HepG2 (cell line): ENCODE results near the gene DRD3. TPM values are rescaled to one million over a fixed set of nuclear protein-coding genes. Genes with fewer than 3 reads are reported as not detected.

Experiments
- ATAC-seq: fragments of 200-7000 bp; cut with Tn5 transposase; 3 replicates; pipeline ENCODE4 v1.9.1; 2020; ENCODE audit warnings: mild to moderate bottlenecking, moderate library complexity
- BruUV-seq: library from RNA; stranded (reverse); fragments of 400-500 nt; replicated peaks from 2 replicates; lab custom pipeline; 2021; lab: Mats Ljungman, UMichigan
- CTCF ChIA-PET: fragments of 300-600 bp; formaldehyde crosslinking; extraction: SDS; loops from one replicate; lab custom pipeline; 2021; ENCODE audit warnings: low total read pairs, inconsistent platforms, low intra/inter-chr PET ratio; lab: Yijun Ruan, JAX
- POLR2A ChIA-PET: fragments of 350-600 bp; sonication (Branson Sonifier 250); formaldehyde crosslinking; loops from one replicate; lab custom pipeline; 2020; ENCODE audit warnings: antibody characterized with exemption, inconsistent platforms; lab: Yijun Ruan, JAX
- DNase-seq: peaks from one replicate; pipeline ENCODE4 v3.0.0-alpha.2; 2015; ENCODE audit warnings: low spot score
- FAIRE-seq: peaks from 3 replicates; lab custom pipeline; 2011; peaks lifted over from hg19 to GRCh38; lab: Jason Lieb, UNC
- H2AFZ ChIP-seq: one replicate; pipeline ENCODE4 v1.6.1; 2011; ENCODE audit warnings: low read length, inconsistent platforms
- H3K27ac ChIP-seq: fragments of 300-600 bp; 3 replicates; pipeline ENCODE4 v1.8.0; 2011; ENCODE audit warnings: mixed run types, mild to moderate bottlenecking, mixed read lengths, low read length, inconsistent platforms; ENCODE audit not compliant: insufficient read depth; ENCODE audit errors: extremely low read length
- H3K27me3 ChIP-seq, 2 experiments: fragments of 200-600 bp in 1 of 2; 2 replicates in 1 of 2; 3 replicates in 1 of 2; pipeline versions ENCODE4 v1.6.0 to v1.8.0; 2011; ENCODE audit warnings: low read length in 2 of 2, mild to moderate bottlenecking in 2 of 2, moderate library complexity in 2 of 2, inconsistent platforms in 1 of 2; ENCODE audit not compliant: insufficient read depth in 2 of 2, control insufficient read depth in 1 of 2
- H3K36me3 ChIP-seq, 2 experiments: fragments of 200-600 bp in 1 of 2; replicated peaks in 1 of 2; 2 replicates in 1 of 2; 3 replicates in 1 of 2; pipeline versions ENCODE4 v1.5.1 to v1.8.0; 2011; ENCODE audit warnings: low read length in 2 of 2, inconsistent platforms in 1 of 2; ENCODE audit not compliant: insufficient read depth in 2 of 2, control insufficient read depth in 1 of 2
- H3K4me1 ChIP-seq: 2 replicates; pipeline ENCODE4 v1.5.1; 2012; ENCODE audit warnings: low read length, inconsistent platforms; ENCODE audit not compliant: insufficient read depth
- H3K4me2 ChIP-seq: 2 replicates; pipeline ENCODE4 v1.6.0; 2011; ENCODE audit warnings: low read depth, low read length, inconsistent platforms
- H3K4me3 ChIP-seq, 3 experiments: fragments of 200-600 bp in 1 of 3; sonication (generic), shearing (Covaris generic) in 1 of 3; replicated peaks in 1 of 3; 2 replicates each; pipeline ENCODE4 v1.5.1; 2011 to 2016; ENCODE audit warnings: low read length in 3 of 3, inconsistent platforms in 2 of 3, low read depth in 2 of 3, mild to moderate bottlenecking in 2 of 3, control low read depth in 1 of 3, mixed read lengths in 1 of 3; ENCODE audit not compliant: insufficient read depth in 1 of 3
- H3K79me2 ChIP-seq: one replicate; pipeline ENCODE4 v1.6.1; 2011; ENCODE audit warnings: low read length, inconsistent platforms; ENCODE audit not compliant: insufficient read depth
- H3K9ac ChIP-seq: 2 replicates; pipeline ENCODE4 v1.6.0; 2011; ENCODE audit warnings: mild to moderate bottlenecking, low read depth, low read length, inconsistent platforms; ENCODE audit not compliant: insufficient read depth
- H3K9me3 ChIP-seq: 2 replicates; pipeline ENCODE4 v1.5.1; 2012; ENCODE audit warnings: mild to moderate bottlenecking, low read length
- H4K20me1 ChIP-seq: 2 replicates; pipeline ENCODE4 v1.6.0; 2011; ENCODE audit warnings: inconsistent platforms, mild to moderate bottlenecking, low read length, moderate library complexity; ENCODE audit not compliant: insufficient read depth
- ARHGAP35 ChIP-seq: sonication (generic); formaldehyde crosslinking; IDR thresholded peaks from 2 replicates; pipeline ENCODE4 v1.9.0; 2022; ENCODE audit warnings: mild to moderate bottlenecking, inconsistent platforms, moderate library complexity, missing genetic modification reagents, borderline replicate concordance
- ATAD3A ChIP-seq: sonication (generic); formaldehyde crosslinking; IDR thresholded peaks from 2 replicates; pipeline ENCODE4 v1.4.0; 2020; ENCODE audit warnings: missing genetic modification reagents
- DNMT3B ChIP-seq: conservative IDR thresholded peaks from 2 replicates; pipeline ENCODE4 v1.6.1; 2016; ENCODE audit warnings: missing biosample characterization, control low read depth
- FLYWCH1 ChIP-seq: sonication (generic); formaldehyde crosslinking; IDR thresholded peaks from 2 replicates; pipeline ENCODE4 v1.8.1; 2023; ENCODE audit warnings: mild to moderate bottlenecking, missing genetic modification reagents
- GATAD2A ChIP-seq: IDR thresholded peaks from 2 replicates; pipeline ENCODE4 v1.6.1; 2016
- HNRNPUL1 ChIP-seq: fragments of 200-400 bp; formaldehyde crosslinking; IDR thresholded peaks from 2 replicates; pipeline ENCODE4 v1.6.1; 2017; ENCODE audit warnings: low read depth, mild to moderate bottlenecking, low read length, moderate library complexity
- ISL2 ChIP-seq: sonication (generic); formaldehyde crosslinking; IDR thresholded peaks from 2 replicates; pipeline ENCODE4 v1.5.0; 2020; ENCODE audit warnings: missing genetic modification reagents
- NR2F1 ChIP-seq, 2 experiments: fragments of 450-650 bp in 1 of 2; formaldehyde crosslinking in 1 of 2; IDR thresholded peaks; 2 replicates each; pipeline versions ENCODE4 v1.5.0 to v1.6.1; 2016 to 2020; ENCODE audit warnings: mild to moderate bottlenecking in 1 of 2, missing compliant biosample characterization in 1 of 2, missing genetic modification reagents in 1 of 2, moderate library complexity in 1 of 2
- SNAPC2 ChIP-seq: sonication (generic); formaldehyde crosslinking; IDR thresholded peaks from 2 replicates; pipeline ENCODE4 v1.8.1; 2022; ENCODE audit warnings: mild to moderate bottlenecking, missing genetic modification reagents
- ZNF34 ChIP-seq: sonication (generic); formaldehyde crosslinking; IDR thresholded peaks from 2 replicates; pipeline ENCODE4 v1.4.0; 2020; ENCODE audit warnings: mild to moderate bottlenecking, missing genetic modification reagents, borderline replicate concordance
- ZNF446 ChIP-seq: sonication (generic); formaldehyde crosslinking; IDR thresholded peaks from 2 replicates; pipeline ENCODE4 v1.5.0; 2020; ENCODE audit warnings: mild to moderate bottlenecking, missing genetic modification reagents
- WGBS: methylation state at CpG from one replicate; pipeline ENCODE4 v1.1.6; 2017; ENCODE audit warnings: low lambda C conversion rate; 5-methylcytosine and 5-hydroxymethylcytosine counted together
- in situ Hi-C: cut with HindIII; loops from 2 replicates; pipeline ENCODE4 v1.10.0; 2017; ENCODE audit warnings: low pct_unique_long_range_greater_than_20kb; ENCODE audit not compliant: extremely low pct_ligation_motif_present
- intact Hi-C: fragments of 100-400 bp; cut with micrococcal nuclease; formaldehyde crosslinking; loops from one replicate; pipeline ENCODE4 v1.10.0; 2022; ENCODE audit not compliant: unreplicated experiment
- polyA plus RNA-seq, 8 experiments: library from polyadenylated mRNA; depleted of rRNA in 3 of 8; stranded (reverse) in 7 of 8; unstranded in 1 of 8; fragments of >200 nt; fragmentation: Illumina TruSeq in 4 of 8; extraction: Trizol in 4 of 8; gene quantifications; 2 replicates each; pipeline versions ENCODE4 v1.2.1 to v1.2.3, GENCODE V29; 2011 to 2016; ENCODE audit warnings: low read depth in 4 of 8, missing spikeins in 1 of 8, mixed read lengths in 1 of 8; ENCODE audit not compliant: insufficient read depth in 1 of 8
- total RNA-seq, 5 experiments: library from RNA; depleted of rRNA; stranded (reverse); fragments of >200 nt; fragmentation: Illumina TruSeq; extraction: Trizol; gene quantifications; 2 replicates each; pipeline ENCODE4 v1.2.3, GENCODE V29; 2016; ENCODE audit warnings: low read depth in 1 of 5
- TF ChIP-seq, protein P1 (sequence below): IDR thresholded peaks from 2 replicates; pipeline ENCODE4 v1.6.1; 2012; ENCODE audit warnings: low read depth, low read length, improper control_type of control experiment
- TF ChIP-seq, protein P2 (sequence below): IDR thresholded peaks from 2 replicates; pipeline ENCODE4 v1.6.1; 2016; ENCODE audit warnings: mild to moderate bottlenecking
- TF ChIP-seq, protein P3 (sequence below): sonication (generic); formaldehyde crosslinking; IDR thresholded peaks from 2 replicates; pipeline ENCODE4 v1.4.0; 2020; ENCODE audit warnings: missing genetic modification reagents, mild to moderate bottlenecking, borderline replicate concordance

Gene DRD3
- total and polyA plus RNA-seq, 2 of the 13 experiments (the other 11 are each of a cell fraction or from before 2014, with no cell fraction given) = not detected

DNA sequence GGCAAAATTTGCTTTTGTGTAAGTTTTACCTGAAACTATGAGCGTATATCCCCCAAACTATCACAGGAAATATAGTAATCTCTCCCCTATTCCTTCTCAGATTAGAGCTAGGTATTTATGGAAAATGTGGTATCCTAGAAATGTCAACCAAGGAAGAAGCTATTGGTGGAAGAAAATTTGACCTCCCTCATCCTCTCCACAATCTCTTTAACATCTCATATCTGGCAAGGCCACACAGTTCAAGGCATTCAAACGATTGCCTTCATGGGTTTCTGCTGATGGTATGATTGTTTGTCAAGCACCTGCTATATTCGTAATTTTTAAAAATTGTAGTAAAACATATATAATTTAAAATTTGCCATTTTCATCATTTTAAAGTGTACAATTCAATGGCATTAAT is 27.5 kb upstream of the DRD3 start:
- ATAC-seq = no peak
- ChIA-PET POLR2A (no interaction called here), CTCF (no interaction called here)
- no peaks in the 10 kb centered on the region for H4K20me1 ChIP-seq
- no peak overlapping the region for H3K9ac ChIP-seq
- no peak overlapping the region for H3K4me3 ChIP-seq
- FAIRE-seq = no peak
- H3K9me3 ChIP-seq = no peaks in the 10 kb centered on the region
- no peak overlapping the region for H3K4me2 ChIP-seq
- TF ChIP-seq NR2F1 (CRISPR knock-in tag; IDR thresholded peaks at IDR 0.05) (no peak), GATAD2A (CRISPR knock-in tag) (no peak), DNMT3B (CRISPR knock-in tag) (no peak), ZNF446 (CRISPR knock-in tag) (no peak)
- TF ChIP-seq, protein P1, sequence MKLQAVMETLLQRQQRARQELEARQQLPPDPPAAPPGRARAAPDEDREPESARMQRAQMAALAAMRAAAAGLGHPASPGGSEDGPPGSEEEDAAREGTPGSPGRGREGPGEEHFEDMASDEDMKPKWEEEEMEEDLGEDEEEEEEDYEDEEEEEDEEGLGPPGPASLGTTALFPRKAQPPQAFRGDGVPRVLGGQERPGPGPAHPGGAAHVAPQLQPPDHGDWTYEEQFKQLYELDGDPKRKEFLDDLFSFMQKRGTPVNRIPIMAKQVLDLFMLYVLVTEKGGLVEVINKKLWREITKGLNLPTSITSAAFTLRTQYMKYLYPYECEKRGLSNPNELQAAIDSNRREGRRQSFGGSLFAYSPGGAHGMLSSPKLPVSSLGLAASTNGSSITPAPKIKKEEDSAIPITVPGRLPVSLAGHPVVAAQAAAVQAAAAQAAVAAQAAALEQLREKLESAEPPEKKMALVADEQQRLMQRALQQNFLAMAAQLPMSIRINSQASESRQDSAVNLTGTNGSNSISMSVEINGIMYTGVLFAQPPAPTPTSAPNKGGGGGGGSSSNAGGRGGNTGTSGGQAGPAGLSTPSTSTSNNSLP = no peak
- BruUV-seq = no TSS peak
- H2AFZ ChIP-seq = no peak overlapping the region
- no peak for DNase-seq
- H3K4me1 ChIP-seq = no peaks in the 10 kb centered on the region
- H3K27ac ChIP-seq = no peak overlapping the region
- H3K27me3 ChIP-seq = no peaks in the 10 kb centered on the region
- 4% methylated on average over 3 of the region's 3 CpGs for WGBS
- in situ Hi-C loops = no loop called here
- intact Hi-C loops = no loop called here
- H3K36me3 ChIP-seq = no peaks in the 10 kb centered on the region
- no peaks in the 10 kb centered on the region for H3K79me2 ChIP-seq

DNA sequence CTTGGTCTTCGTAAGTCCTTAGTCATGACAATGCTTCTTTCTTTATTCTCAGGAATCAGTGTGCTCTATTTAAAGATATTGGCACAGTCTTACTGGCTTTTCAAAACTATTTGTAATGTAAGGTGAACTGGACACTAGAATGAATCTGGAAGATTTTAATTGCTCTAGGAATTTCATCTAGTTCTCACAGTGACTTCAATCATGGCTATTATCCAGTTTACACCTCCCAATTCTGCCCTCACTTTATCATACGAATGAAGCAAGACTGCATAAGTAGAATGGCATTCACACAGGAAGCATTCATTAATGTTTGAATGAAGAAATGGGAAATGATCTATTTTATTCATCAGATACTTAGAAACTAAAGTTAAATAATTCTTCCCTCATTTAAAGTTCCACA is 26.7 kb upstream of the DRD3 start:
- Histone ChIP-seq H3K4me3 (no peak overlapping the region), H3K4me2 (no peak overlapping the region), H3K36me3 (no peaks in the 10 kb centered on the region), H3K4me1 (no peaks in the 10 kb centered on the region), H3K27ac (no peak overlapping the region), H3K27me3 (no peaks in the 10 kb centered on the region), H4K20me1 (no peaks in the 10 kb centered on the region), H3K9me3 (no peaks in the 10 kb centered on the region), H2AFZ (no peak overlapping the region), H3K9ac (no peak overlapping the region), H3K79me2 (no peaks in the 10 kb centered on the region)
- ChIA-PET CTCF (no interaction called here), POLR2A (no interaction called here)
- ATAC-seq = no peak
- in situ Hi-C loops = no loop called here
- WGBS = 2% methylated on average over 2 of the region's 2 CpGs
- no peak for FAIRE-seq
- BruUV-seq = no TSS peak
- intact Hi-C loops = no loop called here
- DNase-seq = no peak
- TF ChIP-seq SNAPC2 = no peak
- no peak for TF ChIP-seq ATAD3A (CRISPR knock-in tag)
- TF ChIP-seq, protein P2, sequence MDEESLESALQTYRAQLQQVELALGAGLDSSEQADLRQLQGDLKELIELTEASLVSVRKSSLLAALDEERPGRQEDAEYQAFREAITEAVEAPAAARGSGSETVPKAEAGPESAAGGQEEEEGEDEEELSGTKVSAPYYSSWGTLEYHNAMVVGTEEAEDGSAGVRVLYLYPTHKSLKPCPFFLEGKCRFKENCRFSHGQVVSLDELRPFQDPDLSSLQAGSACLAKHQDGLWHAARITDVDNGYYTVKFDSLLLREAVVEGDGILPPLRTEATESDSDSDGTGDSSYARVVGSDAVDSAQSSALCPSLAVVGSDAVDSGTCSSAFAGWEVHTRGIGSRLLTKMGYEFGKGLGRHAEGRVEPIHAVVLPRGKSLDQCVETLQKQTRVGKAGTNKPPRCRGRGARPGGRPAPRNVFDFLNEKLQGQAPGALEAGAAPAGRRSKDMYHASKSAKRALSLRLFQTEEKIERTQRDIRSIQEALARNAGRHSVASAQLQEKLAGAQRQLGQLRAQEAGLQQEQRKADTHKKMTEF (CRISPR knock-in tag) = no peak
- TF ChIP-seq, protein P3, sequence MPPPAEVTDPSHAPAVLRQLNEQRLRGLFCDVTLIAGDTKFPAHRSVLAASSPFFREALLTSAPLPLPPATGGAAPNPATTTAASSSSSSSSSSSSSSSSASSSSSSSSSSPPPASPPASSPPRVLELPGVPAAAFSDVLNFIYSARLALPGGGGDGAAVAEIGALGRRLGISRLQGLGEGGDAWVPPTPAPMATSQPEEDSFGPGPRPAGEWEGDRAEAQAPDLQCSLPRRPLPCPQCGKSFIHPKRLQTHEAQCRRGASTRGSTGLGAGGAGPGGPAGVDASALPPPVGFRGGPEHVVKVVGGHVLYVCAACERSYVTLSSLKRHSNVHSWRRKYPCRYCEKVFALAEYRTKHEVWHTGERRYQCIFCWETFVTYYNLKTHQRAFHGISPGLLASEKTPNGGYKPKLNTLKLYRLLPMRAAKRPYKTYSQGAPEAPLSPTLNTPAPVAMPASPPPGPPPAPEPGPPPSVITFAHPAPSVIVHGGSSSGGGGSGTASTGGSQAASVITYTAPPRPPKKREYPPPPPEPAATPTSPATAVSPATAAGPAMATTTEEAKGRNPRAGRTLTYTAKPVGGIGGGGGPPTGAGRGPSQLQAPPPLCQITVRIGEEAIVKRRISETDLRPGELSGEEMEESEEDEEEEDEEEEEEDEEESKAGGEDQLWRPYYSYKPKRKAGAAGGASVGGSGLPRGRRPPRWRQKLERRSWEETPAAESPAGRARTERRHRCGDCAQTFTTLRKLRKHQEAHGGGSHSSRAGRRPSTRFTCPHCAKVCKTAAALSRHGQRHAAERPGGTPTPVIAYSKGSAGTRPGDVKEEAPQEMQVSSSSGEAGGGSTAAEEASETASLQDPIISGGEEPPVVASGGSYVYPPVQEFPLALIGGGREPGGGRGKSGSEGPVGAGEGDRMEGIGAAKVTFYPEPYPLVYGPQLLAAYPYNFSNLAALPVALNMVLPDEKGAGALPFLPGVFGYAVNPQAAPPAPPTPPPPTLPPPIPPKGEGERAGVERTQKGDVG = no peak
- TF ChIP-seq HNRNPUL1 = no peak
- TF ChIP-seq FLYWCH1 (CRISPR knock-in tag) = no peak
- TF ChIP-seq ZNF34 = no peak
- TF ChIP-seq ISL2 (CRISPR knock-in tag) = no peak
- TF ChIP-seq ARHGAP35 = no peak
